Stomach smooth muscle (tissue), 2 donors: ENCODE measurements around the gene EPHX1.

Experiments
- H3K27ac ChIP-seq: one replicate; pipeline ENCODE4 v1.7.0; 2013; ENCODE audit warnings: mild to moderate bottlenecking, low read length, inconsistent platforms
- H3K27me3 ChIP-seq, 2 donors: one replicate each; pipeline ENCODE4 v1.7.0; 2013; ENCODE audit warnings: low read length in 2 of 2; ENCODE audit not compliant: insufficient read depth in 2 of 2, control insufficient read depth in 1 of 2
- H3K36me3 ChIP-seq, 2 donors: one replicate each; pipeline ENCODE4 v1.7.0; 2013; ENCODE audit warnings: low read length in 2 of 2; ENCODE audit not compliant: control insufficient read depth in 2 of 2, insufficient read depth in 2 of 2
- H3K4me1 ChIP-seq: one replicate; pipeline ENCODE4 v1.7.0; 2013; ENCODE audit warnings: low read length; ENCODE audit not compliant: control insufficient read depth, insufficient read depth
- H3K4me3 ChIP-seq, 2 donors: one replicate each; pipeline ENCODE4 v1.7.0; 2013; ENCODE audit warnings: low read length in 2 of 2
- H3K9ac ChIP-seq, 2 donors: one replicate each; pipeline ENCODE4 v1.7.0; 2013; ENCODE audit warnings: low read length in 2 of 2, mild to moderate bottlenecking in 1 of 2
- H3K9me3 ChIP-seq, 2 donors: one replicate each; pipeline ENCODE4 v1.7.0; 2013; ENCODE audit warnings: low read length in 2 of 2; ENCODE audit not compliant: control insufficient read depth in 2 of 2
- donor health status: healthy.
- donor health status: Pancreatic carcinoma.

Gene EPHX1

GRCh38 chr1:225851805-225852204 is 41.9 kb downstream of the EPHX1 start:
- Histone ChIP-seq H3K9me3 (no peaks in the 10 kb centered on the region), H3K4me1 (peaks cover 5% of the 10 kb centered on the region), H3K36me3 (peaks cover 55 to 57% of the 10 kb centered on the region in 2 donors), H3K4me3 (no peak overlapping the region), H3K27ac (no peak overlapping the region), H3K9ac (peak overlapping the region in 1 of 2 donors; percentile 36), H3K27me3 (no peaks in the 10 kb centered on the region)

- Histone ChIP-seq H3K27ac (no peak overlapping the region), H3K9me3 (no peaks in the 10 kb centered on the region), H3K4me3 (no peak overlapping the region), H3K9ac (peak overlapping the region in 1 of 2 donors; percentile 42), H3K27me3 (no peaks in the 10 kb centered on the region), H3K4me1 (peaks cover 5% of the 10 kb centered on the region), H3K36me3 (peaks cover 50 to 53% of the 10 kb centered on the region in 2 donors)
Measured at GRCh38 chr1:225852413-225853124, 42.6 kb downstream of the EPHX1 start.

- H3K9ac ChIP-seq, result no peak overlapping the region
- H3K27ac ChIP-seq, result no peak overlapping the region
- peaks cover 43 to 57% of the 10 kb centered on the region in 2 donors for H3K36me3 ChIP-seq
- H3K9me3 ChIP-seq, result no peaks in the 10 kb centered on the region
- no peaks in the 10 kb centered on the region for H3K27me3 ChIP-seq
- peaks cover 5% of the 10 kb centered on the region for H3K4me1 ChIP-seq
- no peak overlapping the region for H3K4me3 ChIP-seq
Measured at GRCh38 chr1:225853441-225853840, 43.5 kb downstream of the EPHX1 start.

- Histone ChIP-seq H3K4me3 (no peak overlapping the region), H3K4me1 (no peaks in the 10 kb centered on the region), H3K9ac (no peak overlapping the region), H3K9me3 (no peaks in the 10 kb centered on the region), H3K36me3 (peaks cover 50 to 64% of the 10 kb centered on the region in 2 donors), H3K27ac (no peak overlapping the region), H3K27me3 (no peaks in the 10 kb centered on the region)
Measured at GRCh38 chr1:225855503-225856300, 45.8 kb downstream of the EPHX1 start.

DNA sequence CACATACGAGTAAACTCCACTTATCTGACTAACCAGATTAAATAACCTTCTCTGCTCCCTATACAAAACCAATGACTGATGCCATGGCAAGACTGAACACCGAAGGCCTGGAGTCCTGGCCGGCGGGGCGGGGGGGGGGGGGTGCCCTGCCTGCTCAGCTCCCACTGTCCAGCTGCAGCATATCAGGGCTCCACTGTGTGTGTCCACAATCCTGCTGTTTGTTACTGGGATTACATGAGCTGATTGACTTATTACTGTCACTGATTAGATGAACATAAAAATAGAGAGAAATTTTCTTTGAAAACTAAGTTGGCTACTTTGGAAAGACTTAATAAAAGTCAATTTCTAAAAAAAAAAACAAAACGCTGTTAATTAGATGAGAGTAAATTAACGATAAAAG is 47.3 kb downstream of the EPHX1 start:
- H3K4me3 ChIP-seq, result no peak overlapping the region
- no peak overlapping the region for H3K9ac ChIP-seq
- no peaks in the 10 kb centered on the region for H3K4me1 ChIP-seq
- peaks cover 66 to 69% of the 10 kb centered on the region in 2 donors for H3K36me3 ChIP-seq
- no peaks in the 10 kb centered on the region for H3K27me3 ChIP-seq
- H3K9me3 ChIP-seq, result no peaks in the 10 kb centered on the region
- no peak overlapping the region for H3K27ac ChIP-seq

GRCh38 chr1:225859151-225859550 is 49.2 kb downstream of the EPHX1 start:
- peaks cover 51 to 58% of the 10 kb centered on the region in 2 donors for H3K36me3 ChIP-seq
- H3K9me3 ChIP-seq, result no peaks in the 10 kb centered on the region
- H3K4me3 ChIP-seq, result no peak overlapping the region
- H3K27ac ChIP-seq, result no peak overlapping the region
- no peak overlapping the region for H3K9ac ChIP-seq
- H3K4me1 ChIP-seq, result peaks cover 9% of the 10 kb centered on the region
- no peaks in the 10 kb centered on the region for H3K27me3 ChIP-seq

- no peaks in the 10 kb centered on the region for H3K9me3 ChIP-seq
- H3K4me3 ChIP-seq, result no peak overlapping the region
- no peak overlapping the region for H3K27ac ChIP-seq
- H3K4me1 ChIP-seq, result peaks cover 11% of the 10 kb centered on the region
- H3K36me3 ChIP-seq, result peaks cover 42 to 50% of the 10 kb centered on the region in 2 donors
- no peak overlapping the region for H3K9ac ChIP-seq
- H3K27me3 ChIP-seq, result no peaks in the 10 kb centered on the region
Measured at GRCh38 chr1:225860107-225860506, 50.2 kb downstream of the EPHX1 start.

DNA sequence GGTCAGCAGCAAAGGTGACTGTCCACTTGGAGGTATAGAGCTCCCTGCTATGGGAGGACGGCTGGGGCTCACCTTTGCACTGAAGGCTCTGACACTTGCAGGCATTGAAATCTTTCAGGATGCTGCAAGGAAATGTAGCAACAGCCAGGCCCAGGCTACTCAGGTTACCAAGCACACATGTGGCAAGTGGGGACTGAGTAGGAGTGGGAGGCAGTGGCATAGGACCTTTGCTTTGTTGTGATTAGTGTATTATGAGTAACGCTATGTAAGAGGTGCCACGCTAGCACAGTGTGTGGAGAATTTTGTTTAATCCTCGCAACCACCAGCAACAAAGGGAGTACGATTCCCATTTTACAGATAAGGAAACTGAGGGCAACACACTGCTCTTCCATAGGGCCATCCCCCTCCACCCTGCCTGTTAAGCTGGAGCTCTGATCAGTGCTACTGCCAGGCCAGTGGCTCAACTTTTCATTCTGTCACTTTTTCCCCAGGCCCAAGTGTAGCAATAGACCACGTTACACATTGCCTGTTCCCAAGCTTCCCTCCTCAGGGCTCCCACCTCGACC is 51.0 kb downstream of the EPHX1 start:
- Histone ChIP-seq H3K4me1 (peaks cover 14% of the 10 kb centered on the region), H3K4me3 (no peak overlapping the region), H3K27ac (peak overlapping the region; percentile 24), H3K9ac (no peak overlapping the region), H3K9me3 (no peaks in the 10 kb centered on the region), H3K36me3 (peaks cover 46 to 49% of the 10 kb centered on the region in 2 donors), H3K27me3 (no peaks in the 10 kb centered on the region)

DNA sequence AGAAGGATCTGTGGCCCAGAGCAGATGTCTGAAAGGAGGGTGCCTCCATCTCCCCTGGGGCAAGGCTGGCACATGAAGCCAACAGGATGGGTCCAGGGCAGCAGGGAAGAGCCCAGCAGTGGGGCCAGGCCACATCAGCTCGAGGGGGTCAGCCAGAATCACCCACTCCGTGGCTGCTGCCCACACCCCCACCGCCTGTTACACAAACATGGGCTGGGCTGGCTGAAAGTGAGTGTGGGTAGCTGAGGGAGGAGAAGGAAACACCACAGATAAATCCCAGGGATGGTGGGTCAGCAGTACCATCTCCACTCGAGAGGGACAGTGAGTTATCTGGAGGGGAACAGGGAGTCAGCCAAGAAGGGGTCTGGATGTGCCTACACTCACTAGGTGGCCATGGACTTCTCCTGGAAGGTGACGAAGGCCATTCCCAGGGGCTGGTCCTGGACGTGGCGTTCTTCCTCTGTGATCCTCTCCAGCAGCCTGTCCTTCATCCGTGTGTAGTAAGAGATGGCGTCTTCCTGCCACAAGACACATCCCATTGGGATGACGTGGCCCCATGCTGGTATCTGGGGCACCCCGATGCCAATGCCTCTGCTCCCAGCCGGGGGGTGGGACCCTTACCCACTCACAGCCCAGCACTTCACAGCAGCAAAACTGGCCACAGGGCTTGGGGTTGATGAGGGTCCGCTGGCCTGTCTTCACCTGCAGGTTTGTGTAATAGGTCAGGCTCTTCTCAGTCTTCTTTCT is 52.1 kb downstream of the EPHX1 start:
- peaks cover 47 to 48% of the 10 kb centered on the region in 2 donors for H3K36me3 ChIP-seq
- peak overlapping the region; percentile 70 for H3K27ac ChIP-seq
- no peaks in the 10 kb centered on the region for H3K27me3 ChIP-seq
- no peak overlapping the region for H3K9ac ChIP-seq
- no peak overlapping the region for H3K4me3 ChIP-seq
- H3K4me1 ChIP-seq, result peaks cover 16% of the 10 kb centered on the region
- H3K9me3 ChIP-seq, result no peaks in the 10 kb centered on the region

DNA sequence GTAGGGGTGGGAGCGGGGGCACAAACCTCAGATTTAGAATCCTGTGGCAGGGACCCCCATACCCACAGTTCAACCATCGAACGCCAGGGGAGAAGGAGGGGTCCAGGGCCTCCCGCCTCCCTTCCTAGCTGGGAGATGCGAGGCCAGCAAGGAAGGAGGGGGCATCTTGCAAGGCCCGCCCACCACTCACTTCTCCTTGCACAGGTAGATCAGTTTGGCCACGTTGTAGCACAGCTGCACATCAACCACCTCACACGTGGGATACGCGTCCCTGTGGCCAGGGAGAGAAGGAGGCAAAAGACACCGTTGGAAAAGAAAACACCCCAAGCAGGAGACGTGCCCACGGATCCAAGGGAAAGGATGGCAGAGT is 52.6 kb downstream of the EPHX1 start:
- Histone ChIP-seq H3K4me1 (peaks cover 16% of the 10 kb centered on the region), H3K4me3 (no peak overlapping the region), H3K27me3 (no peaks in the 10 kb centered on the region), H3K36me3 (peaks cover 45 to 53% of the 10 kb centered on the region in 2 donors), H3K27ac (peak overlapping the region; percentile 70), H3K9ac (peak overlapping the region in 1 of 2 donors; percentile 13), H3K9me3 (no peaks in the 10 kb centered on the region)
